HG02870 (cell line): ENCODE results near the gene FSHB.
"Not testable (repeated sequence)": the region's sequence is repeated elsewhere in the genome, so short reads cannot be mapped to it uniquely, and the experiment has no call there.

Source experiments
- ATAC-seq: cut with Tn5 transposase; IDR thresholded peaks from one replicate; pipeline ENCODE4 v1.9.1; 2021; ENCODE audit warnings: mild to moderate bottlenecking, moderate library complexity; ENCODE audit not compliant: unreplicated experiment

The FSHB gene

DNA sequence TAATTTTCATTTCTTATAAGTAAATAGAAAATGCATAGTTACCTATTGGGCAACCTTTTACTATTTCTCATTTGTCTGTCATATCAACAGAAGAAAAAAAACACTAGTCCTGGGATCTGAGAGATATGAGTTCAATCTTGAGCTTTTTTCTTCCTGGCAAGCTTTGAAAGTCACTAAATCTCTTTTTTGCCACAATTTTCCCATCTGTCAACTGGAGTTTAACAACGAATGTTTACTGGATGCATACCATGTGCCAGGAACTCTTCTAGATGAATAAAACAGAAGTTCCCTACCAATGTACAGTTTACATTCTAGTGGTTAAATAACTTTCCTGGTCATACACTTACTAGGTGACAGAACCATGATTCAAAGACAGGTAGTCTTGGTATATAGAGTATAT lies 31.0 kb downstream of the FSHB start:
- no peak for ATAC-seq

DNA sequence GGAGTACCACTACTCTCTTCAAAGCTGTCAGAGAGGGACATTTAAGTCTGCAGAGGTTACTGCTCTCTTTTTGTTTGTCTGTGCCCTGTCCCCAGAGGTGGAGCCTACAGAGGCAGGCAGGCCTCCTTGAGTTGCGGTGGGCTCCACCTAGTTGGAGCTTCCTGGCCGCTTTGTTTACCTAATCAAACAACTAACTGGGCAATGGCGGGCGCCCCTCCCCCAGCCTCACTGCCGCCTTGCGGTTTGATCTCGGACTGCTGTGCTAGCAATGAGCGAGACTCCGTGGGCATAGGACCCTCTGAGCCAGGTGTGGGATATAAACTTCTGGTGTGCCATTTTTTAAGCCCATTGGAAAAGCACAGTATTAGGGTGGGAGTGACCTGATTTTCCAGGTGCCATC lies 37.8 kb downstream of the FSHB start:
- ATAC-seq: not testable (repeated sequence)

DNA sequence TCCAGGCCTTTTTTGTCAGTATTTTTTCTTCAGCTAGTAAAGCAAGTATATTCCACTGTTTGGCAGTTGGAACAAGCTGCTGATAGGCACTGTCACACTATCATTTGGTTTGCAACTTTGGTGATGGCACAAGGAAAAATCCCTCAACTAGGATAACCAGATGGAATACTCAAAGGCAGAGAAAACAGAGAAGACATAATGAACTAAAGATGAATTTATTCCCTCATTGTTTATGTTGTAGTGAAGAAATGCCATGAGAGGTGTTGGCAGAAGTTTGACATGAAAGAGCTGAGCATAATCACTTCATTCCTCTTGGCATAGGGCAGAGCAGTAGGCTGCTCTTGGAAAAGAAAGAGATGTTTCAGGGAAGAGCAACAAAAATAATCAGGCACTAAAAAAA lies 39.9 kb downstream of the FSHB start:
- ATAC-seq: no peak

DNA sequence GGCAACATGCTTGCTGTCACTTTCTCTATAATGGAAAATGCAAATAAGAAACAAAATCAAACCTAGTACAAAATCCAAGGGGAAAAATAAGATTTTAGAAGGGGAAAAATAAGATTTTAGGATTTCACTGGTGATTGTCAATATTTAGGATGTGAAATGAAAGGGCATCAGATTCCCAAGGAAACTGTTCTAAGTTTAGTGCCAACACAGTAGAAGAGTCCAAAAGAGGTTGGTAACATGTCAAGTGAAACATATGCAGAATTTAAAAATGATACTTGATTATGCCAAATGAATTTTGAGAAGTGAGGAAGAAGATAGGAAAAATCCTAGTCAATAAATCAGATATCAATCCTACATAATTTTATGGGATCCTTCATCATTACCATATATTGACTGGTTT lies 46.4 kb downstream of the FSHB start:
- no peak for ATAC-seq

DNA sequence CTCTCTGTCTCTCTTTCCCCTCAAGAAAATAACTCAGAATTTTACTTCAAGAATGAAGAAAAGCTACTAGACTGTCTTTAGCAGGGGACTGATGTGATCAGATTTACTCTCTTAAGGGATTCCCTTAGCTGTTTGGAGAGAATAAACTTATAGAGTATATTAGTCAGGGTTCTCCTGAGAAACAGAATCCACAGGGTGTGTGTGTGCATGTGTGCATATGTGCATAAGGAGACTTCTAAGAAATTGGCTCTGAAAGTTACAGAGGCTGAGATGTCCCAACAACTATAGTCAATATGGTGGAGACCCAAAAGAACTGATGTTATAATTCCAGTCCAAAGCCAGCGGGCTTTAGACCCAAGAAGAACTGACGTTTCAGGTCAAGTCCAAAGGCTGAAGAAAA lies 49.0 kb downstream of the FSHB start:
- ATAC-seq: no peak

DNA sequence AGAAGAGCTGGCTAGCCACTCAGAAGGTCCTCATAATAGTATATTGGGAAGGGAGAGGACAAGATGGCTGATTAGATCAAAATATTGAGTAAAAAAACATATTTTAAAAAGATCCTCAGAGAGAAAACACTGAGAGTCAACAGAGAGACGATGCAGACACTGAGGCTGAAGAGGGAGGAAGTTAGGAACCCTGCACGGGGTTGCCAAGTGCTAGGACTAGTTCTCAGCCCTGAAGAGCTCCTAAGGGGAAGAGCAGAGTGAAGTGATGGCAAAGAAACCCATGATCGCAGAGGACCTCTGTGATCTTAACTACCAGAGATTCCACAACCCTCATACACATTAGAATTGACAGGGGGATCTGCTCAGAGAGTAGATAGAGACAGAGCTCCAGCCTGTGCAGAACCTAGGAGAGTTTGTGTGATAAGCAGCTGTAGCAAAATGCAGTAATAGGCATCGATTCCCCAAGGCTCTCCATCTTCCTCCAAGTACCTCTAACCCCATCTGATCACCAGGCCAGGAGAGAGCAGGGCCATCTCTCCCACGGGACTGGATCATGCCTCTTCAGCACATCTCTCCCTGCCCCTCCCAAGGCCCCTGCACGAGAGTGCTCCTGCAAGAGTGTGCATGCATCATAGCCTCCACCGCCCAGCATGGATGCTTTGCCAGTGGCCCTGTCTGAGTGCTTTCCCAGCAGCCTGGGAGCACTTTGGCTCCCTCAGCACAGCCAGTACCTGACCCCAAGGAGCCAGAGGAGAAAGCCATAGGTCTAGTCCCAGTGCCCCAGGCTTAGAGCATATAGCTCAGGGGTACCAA lies 50.9 kb downstream of the FSHB start:
- ATAC-seq: peak; percentile 33

DNA sequence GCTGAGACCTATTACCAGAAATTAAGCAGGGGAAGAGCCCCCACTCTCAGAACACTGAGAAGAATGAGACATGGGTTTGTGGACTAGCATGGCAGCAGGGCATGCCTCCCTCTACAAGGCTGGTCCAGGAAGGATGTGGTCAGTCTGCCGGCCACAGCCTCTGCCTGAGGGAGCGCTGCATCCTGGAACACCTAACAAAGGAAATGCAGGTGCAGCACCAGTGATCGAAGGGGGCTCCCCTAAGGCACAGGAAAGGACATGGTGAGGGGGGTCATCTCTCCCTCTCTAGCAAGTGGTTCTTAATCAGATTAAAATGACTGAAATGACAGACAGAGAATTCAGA lies 51.4 kb downstream of the FSHB start:
- peak; percentile 75 for ATAC-seq
